Activated T-cell treated with anti-CD3 and anti-CD28 coated beads, Interleukin-2, amount 50 U/mL, for 72 hours (primary cell): ENCODE results near the gene NTS. TPM values are rescaled to one million over a fixed set of nuclear protein-coding genes. Genes with fewer than 3 reads are reported as not detected.

ENCODE experiments used
- ATAC-seq, 2 donors: fragments of 150-1000 bp; cut with Tn5 transposase; replicated peaks in 1 of 2; 2 replicates each; pipeline ENCODE4 v1.10.0; 2021; ENCODE audit warnings: moderate library complexity in 2 of 2, mild to moderate bottlenecking in 1 of 2
- DNase-seq, 2 donors: peaks; one replicate each; pipeline ENCODE4 v3.0.0; 2021 to 2022; ENCODE audit warnings: mixed read lengths in 1 of 2
- H3K27ac Mint-ChIP-seq: one replicate; pipeline ENCODE4 v1.8.0; 2022; ENCODE audit warnings: mild to moderate bottlenecking, moderate library complexity, mixed read lengths
- H3K27me3 Mint-ChIP-seq: one replicate; pipeline ENCODE4 v1.8.0; 2022; ENCODE audit warnings: low read depth, mixed read lengths
- H3K36me3 Mint-ChIP-seq, 2 donors: one replicate each; pipeline ENCODE4 v1.8.0; 2022; ENCODE audit warnings: mixed read lengths in 2 of 2, mild to moderate bottlenecking in 1 of 2; ENCODE audit not compliant: insufficient read depth in 2 of 2
- H3K4me1 Mint-ChIP-seq: one replicate; pipeline ENCODE4 v1.8.0; 2022; ENCODE audit warnings: low read depth, mixed read lengths
- H3K4me3 Mint-ChIP-seq, 2 donors: one replicate each; pipeline ENCODE4 v1.8.0; 2022; ENCODE audit warnings: mild to moderate bottlenecking in 2 of 2, mixed read lengths in 2 of 2, moderate library complexity in 2 of 2
- H3K9me3 Mint-ChIP-seq, 2 donors: one replicate each; pipeline ENCODE4 v1.8.0; 2022; ENCODE audit warnings: mixed read lengths in 2 of 2
- total RNA-seq, 2 donors: library from RNA; stranded (reverse); gene quantifications; one replicate each; pipeline ENCODE4 v1.2.3, GENCODE V29; 2022

NTS gene
- total RNA-seq = not detected

- no peaks in the 10 kb centered on the region for H3K36me3 Mint-ChIP-seq
- ATAC-seq (no peak), DNase-seq (no peak)
- no peaks in the 10 kb centered on the region for H3K27me3 Mint-ChIP-seq
- H3K27ac Mint-ChIP-seq = no peak within 1 kb of the TSS
- H3K9me3 Mint-ChIP-seq = no peaks in the 10 kb centered on the region
- no peak within 1 kb of the TSS for H3K4me3 Mint-ChIP-seq
- H3K4me1 Mint-ChIP-seq = no peaks in the 10 kb centered on the region
Measured at GRCh38 chr12:85874031-85874461, at the start of gene NTS. TSS of gene NTS (plus strand) at chr12:85874295. CDS start at chr12:85874404, 109 bp downstream.

- DNase-seq (no peak), ATAC-seq (no peak)
- no peak overlapping the region for H3K4me3 Mint-ChIP-seq
- H3K4me1 Mint-ChIP-seq = no peaks in the 10 kb centered on the region
- H3K27ac Mint-ChIP-seq = no peak overlapping the region
- no peaks in the 10 kb centered on the region for H3K36me3 Mint-ChIP-seq
- H3K9me3 Mint-ChIP-seq = peaks cover 6 to 13% of the 10 kb centered on the region in 2 donors
- H3K27me3 Mint-ChIP-seq = no peaks in the 10 kb centered on the region
Measured at GRCh38 chr12:85825746-85826145, 48.3 kb upstream of the NTS start.

- H3K27me3 Mint-ChIP-seq = no peaks in the 10 kb centered on the region
- H3K36me3 Mint-ChIP-seq = no peaks in the 10 kb centered on the region
Measured at GRCh38 chr12:85828576-85828975, 45.5 kb upstream of the NTS start.

GRCh38 chr12:85829391-85829790 is 44.7 kb upstream of the NTS start:
- Mint-ChIP-seq H3K27me3 (no peaks in the 10 kb centered on the region), H3K27ac (no peak overlapping the region)

More at GRCh38 chr12:85828576-85828975, 45.5 kb upstream of the NTS start:
- DNase-seq = no peak
- no peaks in the 10 kb centered on the region for H3K4me1 Mint-ChIP-seq
- H3K27ac Mint-ChIP-seq = no peak overlapping the region
- H3K4me3 Mint-ChIP-seq = no peak overlapping the region
- ATAC-seq = no peak
- H3K9me3 Mint-ChIP-seq = peaks cover 4 to 8% of the 10 kb centered on the region in 2 donors

GRCh38 chr12:85831327-85831990 is 42.6 kb upstream of the NTS start:
- ATAC-seq (no peak), DNase-seq (no peak)
- Mint-ChIP-seq H3K4me3 (no peak overlapping the region), H3K4me1 (no peaks in the 10 kb centered on the region), H3K27me3 (no peaks in the 10 kb centered on the region), H3K27ac (no peak overlapping the region), H3K9me3 (peaks cover 4% of the 10 kb centered on the region in 2 donors), H3K36me3 (no peaks in the 10 kb centered on the region)

More at GRCh38 chr12:85829391-85829790, 44.7 kb upstream of the NTS start:
- Mint-ChIP-seq H3K36me3 (no peaks in the 10 kb centered on the region), H3K4me3 (no peak overlapping the region), H3K4me1 (no peaks in the 10 kb centered on the region), H3K9me3 (peaks cover 4 to 8% of the 10 kb centered on the region in 2 donors)
- no peak for DNase-seq
- ATAC-seq = no peak

GRCh38 chr12:85833579-85833978 is 40.5 kb upstream of the NTS start:
- no peaks in the 10 kb centered on the region for H3K9me3 Mint-ChIP-seq
- H3K27me3 Mint-ChIP-seq = no peaks in the 10 kb centered on the region
- H3K27ac Mint-ChIP-seq = no peak overlapping the region
- DNase-seq (no peak), ATAC-seq (no peak)
- no peaks in the 10 kb centered on the region for H3K4me1 Mint-ChIP-seq
- H3K36me3 Mint-ChIP-seq = no peaks in the 10 kb centered on the region
- no peak overlapping the region for H3K4me3 Mint-ChIP-seq

GRCh38 chr12:85834378-85834777 is 39.7 kb upstream of the NTS start:
- Mint-ChIP-seq H3K36me3 (no peaks in the 10 kb centered on the region), H3K4me3 (no peak overlapping the region), H3K9me3 (no peaks in the 10 kb centered on the region), H3K4me1 (no peaks in the 10 kb centered on the region), H3K27me3 (no peaks in the 10 kb centered on the region), H3K27ac (no peak overlapping the region)
- DNase-seq (no peak), ATAC-seq (no peak)

GRCh38 chr12:85835426-85836196 is 38.5 kb upstream of the NTS start:
- ATAC-seq (no peak), DNase-seq (no peak)
- Mint-ChIP-seq H3K27ac (no peak overlapping the region), H3K27me3 (no peaks in the 10 kb centered on the region), H3K4me1 (no peaks in the 10 kb centered on the region), H3K4me3 (no peak overlapping the region), H3K36me3 (no peaks in the 10 kb centered on the region), H3K9me3 (no peaks in the 10 kb centered on the region)

- DNase-seq (no peak), ATAC-seq (no peak)
- Mint-ChIP-seq H3K27ac (no peak within 1 kb of the TSS), H3K4me1 (no peaks in the 10 kb centered on the region), H3K36me3 (no peaks in the 10 kb centered on the region), H3K9me3 (no peaks in the 10 kb centered on the region), H3K27me3 (no peaks in the 10 kb centered on the region), H3K4me3 (no peak within 1 kb of the TSS)
Measured at GRCh38 chr12:85836197-85837090, 37.7 kb upstream of the NTS start, which contains the start of gene RASSF9. TSS of gene RASSF9 (minus strand) at chr12:85836409. CDS start at chr12:85836201, 208 bp downstream.

GRCh38 chr12:85843606-85844310 is 30.3 kb upstream of the NTS start:
- Mint-ChIP-seq H3K9me3 (peaks cover 0 to 1% of the 10 kb centered on the region in 2 donors), H3K4me1 (no peaks in the 10 kb centered on the region), H3K27ac (no peak overlapping the region), H3K36me3 (no peaks in the 10 kb centered on the region), H3K27me3 (no peaks in the 10 kb centered on the region), H3K4me3 (no peak overlapping the region)
- ATAC-seq = no peak
- DNase-seq = no peak

- DNase-seq (no peak), ATAC-seq (no peak)
- no peaks in the 10 kb centered on the region for H3K36me3 Mint-ChIP-seq
- peaks cover 0 to 3% of the 10 kb centered on the region in 2 donors for H3K9me3 Mint-ChIP-seq
- no peak overlapping the region for H3K27ac Mint-ChIP-seq
- no peaks in the 10 kb centered on the region for H3K4me1 Mint-ChIP-seq
- H3K27me3 Mint-ChIP-seq = no peaks in the 10 kb centered on the region
- no peak overlapping the region for H3K4me3 Mint-ChIP-seq
Measured at GRCh38 chr12:85849344-85849743, 24.8 kb upstream of the NTS start.

GRCh38 chr12:85855305-85855704 is 18.8 kb upstream of the NTS start:
- H3K36me3 Mint-ChIP-seq = peaks cover 0 to 2% of the 10 kb centered on the region in 2 donors
- no peak for ATAC-seq
- no peak overlapping the region for H3K4me3 Mint-ChIP-seq
- no peak for DNase-seq
- H3K9me3 Mint-ChIP-seq = peaks cover 0 to 2% of the 10 kb centered on the region in 2 donors
- no peaks in the 10 kb centered on the region for H3K4me1 Mint-ChIP-seq
- H3K27me3 Mint-ChIP-seq = no peaks in the 10 kb centered on the region
- no peak overlapping the region for H3K27ac Mint-ChIP-seq
